A549 treated with dexamethasone at 1 μM for 4 hours (cell line): ENCODE results near the gene FBXO10. TPM values are rescaled to one million over a fixed set of nuclear protein-coding genes. Genes with fewer than 3 reads are reported as not detected.

Source experiments
- total RNA-seq: library from RNA; stranded (reverse); fragments of 200-300 nt; extraction: Qiagen RNA extraction; gene quantifications from 5 replicates; pipeline ENCODE4 v1.2.3, GENCODE V29; 2022

FBXO10 gene
- total RNA-seq, result 6.0 to 8.0 TPM (median 7.2 TPM) in 5 replicates

GRCh38 chr9:37575921-37576721 lies at the start of gene FBXO10:
TSS of gene FBXO10 (minus strand) at chr9:37576380. CDS start at chr9:37541768, 34,612 bp downstream.

GRCh38 chr9:37592108-37592951 lies 16.1 kb upstream of the FBXO10 start, which contains the start of gene TOMM5:
TSS of gene TOMM5 (minus strand) at chr9:37592597. CDS start at chr9:37592532, 65 bp downstream.

GRCh38 chr9:37485389-37486255 lies 90.6 kb downstream of the FBXO10 start, which contains the start of gene POLR1E:
TSS of gene POLR1E (plus strand) at chr9:37485948. CDS start at chr9:37486048, 100 bp downstream.

GRCh38 chr9:37465249-37466036 lies 110.7 kb downstream of the FBXO10 start, which contains the start of gene ZBTB5:
TSS of gene ZBTB5 (minus strand) at chr9:37465450. CDS start at chr9:37442551, 22,899 bp downstream.

Other genes starting within 250 kb of the FBXO10 start
- gene GRHPR, start 153.7 kb downstream of the FBXO10 start, total RNA-seq, result 145 to 189 TPM (median 178 TPM) in 5 replicates
- gene ZBTB5, start 110.9 kb downstream of the FBXO10 start, total RNA-seq, result 5.7 to 7.9 TPM (median 7.0 TPM) in 5 replicates
- gene POLR1E, start 90.4 kb downstream of the FBXO10 start, total RNA-seq, result 34.9 to 41.6 TPM (median 37.0 TPM) in 5 replicates
- 301 to 345 TPM (median 322 TPM) in 5 replicates for gene TOMM5, start 16.2 kb upstream of the FBXO10 start, total RNA-seq
- 0.03 to 0.07 TPM (median 0.06 TPM) in 5 replicates for gene FRMPD1, start 74.6 kb upstream of the FBXO10 start, total RNA-seq
- gene TRMT10B, start 177.4 kb upstream of the FBXO10 start, total RNA-seq, result 4.6 to 5.8 TPM (median 5.3 TPM) in 5 replicates
- 71.9 to 82.6 TPM (median 80.3 TPM) in 5 replicates for gene EXOSC3, start 208.7 kb upstream of the FBXO10 start, total RNA-seq
- 12.2 to 15.0 TPM (median 12.8 TPM) in 5 replicates for gene DCAF10, start 224.4 kb upstream of the FBXO10 start, total RNA-seq